Testis (tissue), 2 donors: ENCODE results near the gene HES2.

ENCODE experiments used
- CTCF ChIP-seq, 3 experiments: fragments of 450-650 bp in 2 of 3; fragments of 200-600 bp in 1 of 3; sonication (generic) in 1 of 3; IDR thresholded peaks; one replicate each; pipeline ENCODE4 v1.5.1; 2016 to 2019; ENCODE audit warnings: antibody characterized with exemption in 3 of 3, mild to moderate bottlenecking in 2 of 3, moderate library complexity in 1 of 3
- POLR2A ChIP-seq: fragments of 450-650 bp; IDR thresholded peaks from one replicate; pipeline ENCODE4 v1.6.1; 2017; ENCODE audit warnings: antibody characterized with exemption, mild to moderate bottlenecking, moderate library complexity

GRCh38 chr1:6440198-6441126 lies 20.7 kb upstream of the HES2 start:
- TF ChIP-seq CTCF (IDR thresholded peaks at IDR 0.05) = peak in 1 of 3 experiments; percentile 22
- no peak for TF ChIP-seq POLR2A
